Omental fat pad (tissue), 4 donors: ENCODE results near the gene IL11RA. TPM values are rescaled to one million over a fixed set of nuclear protein-coding genes. Genes with fewer than 3 reads are reported as not detected.

ENCODE experiments used
- ATAC-seq: fragments of 150-250 bp; one replicate; pipeline ENCODE4 v1.9.1; 2016; ENCODE audit warnings: mild to moderate bottlenecking, moderate library complexity; ENCODE audit not compliant: low FRiP score
- DNase-seq: peaks from one replicate; pipeline ENCODE4 v3.0.0-alpha.2; 2019; ENCODE audit warnings: low spot score
- total RNA-seq, 4 donors: library from RNA; depleted of rRNA; stranded (reverse); fragments of >200 nt; gene quantifications; one replicate each; pipeline ENCODE4 v1.1.0, GENCODE V29; 2016
- TF ChIP-seq, protein P1 (sequence below), 3 donors: fragments of 450-650 bp; IDR thresholded peaks; one replicate each; pipeline ENCODE4 v1.5.1; 2016 to 2017; ENCODE audit warnings: antibody characterized with exemption in 3 of 3, mild to moderate bottlenecking in 3 of 3, moderate library complexity in 2 of 3

IL11RA gene
- total RNA-seq, 4 donors from 2014 or later = 13.3 to 49.3 (median 23.1) TPM

DNA sequence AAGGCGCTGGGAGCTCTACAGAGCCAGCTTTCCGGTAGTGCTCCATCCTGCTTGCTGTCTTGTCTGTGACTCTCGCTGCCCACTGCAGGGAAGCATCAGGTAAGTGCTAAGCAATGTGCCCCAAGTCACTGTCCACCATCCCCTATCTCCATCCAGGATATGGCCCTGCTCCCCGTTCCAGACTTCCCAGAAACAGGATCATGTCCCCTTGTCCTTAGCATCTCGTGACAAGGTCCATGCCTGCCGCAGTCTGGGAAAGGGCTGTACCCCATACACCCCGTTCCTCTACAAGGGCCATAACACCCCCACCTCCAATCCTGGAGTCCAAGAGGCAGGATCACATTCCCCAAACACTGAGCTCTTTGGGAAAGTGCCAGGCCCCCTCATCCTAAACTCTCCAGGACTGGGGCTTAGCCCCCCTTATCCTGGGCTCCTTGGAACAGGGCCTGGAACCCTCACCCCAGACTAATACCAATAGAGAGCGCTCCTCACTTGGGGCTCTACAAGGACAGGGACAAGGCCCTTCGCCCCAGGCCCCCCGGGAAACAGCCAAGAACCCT is 40.7 kb upstream of the IL11RA start:
- TF ChIP-seq, protein P1, sequence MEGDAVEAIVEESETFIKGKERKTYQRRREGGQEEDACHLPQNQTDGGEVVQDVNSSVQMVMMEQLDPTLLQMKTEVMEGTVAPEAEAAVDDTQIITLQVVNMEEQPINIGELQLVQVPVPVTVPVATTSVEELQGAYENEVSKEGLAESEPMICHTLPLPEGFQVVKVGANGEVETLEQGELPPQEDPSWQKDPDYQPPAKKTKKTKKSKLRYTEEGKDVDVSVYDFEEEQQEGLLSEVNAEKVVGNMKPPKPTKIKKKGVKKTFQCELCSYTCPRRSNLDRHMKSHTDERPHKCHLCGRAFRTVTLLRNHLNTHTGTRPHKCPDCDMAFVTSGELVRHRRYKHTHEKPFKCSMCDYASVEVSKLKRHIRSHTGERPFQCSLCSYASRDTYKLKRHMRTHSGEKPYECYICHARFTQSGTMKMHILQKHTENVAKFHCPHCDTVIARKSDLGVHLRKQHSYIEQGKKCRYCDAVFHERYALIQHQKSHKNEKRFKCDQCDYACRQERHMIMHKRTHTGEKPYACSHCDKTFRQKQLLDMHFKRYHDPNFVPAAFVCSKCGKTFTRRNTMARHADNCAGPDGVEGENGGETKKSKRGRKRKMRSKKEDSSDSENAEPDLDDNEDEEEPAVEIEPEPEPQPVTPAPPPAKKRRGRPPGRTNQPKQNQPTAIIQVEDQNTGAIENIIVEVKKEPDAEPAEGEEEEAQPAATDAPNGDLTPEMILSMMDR (IDR thresholded peaks at IDR 0.05) = no peak
- ATAC-seq (peak; percentile 20), DNase-seq (no peak)

DNA sequence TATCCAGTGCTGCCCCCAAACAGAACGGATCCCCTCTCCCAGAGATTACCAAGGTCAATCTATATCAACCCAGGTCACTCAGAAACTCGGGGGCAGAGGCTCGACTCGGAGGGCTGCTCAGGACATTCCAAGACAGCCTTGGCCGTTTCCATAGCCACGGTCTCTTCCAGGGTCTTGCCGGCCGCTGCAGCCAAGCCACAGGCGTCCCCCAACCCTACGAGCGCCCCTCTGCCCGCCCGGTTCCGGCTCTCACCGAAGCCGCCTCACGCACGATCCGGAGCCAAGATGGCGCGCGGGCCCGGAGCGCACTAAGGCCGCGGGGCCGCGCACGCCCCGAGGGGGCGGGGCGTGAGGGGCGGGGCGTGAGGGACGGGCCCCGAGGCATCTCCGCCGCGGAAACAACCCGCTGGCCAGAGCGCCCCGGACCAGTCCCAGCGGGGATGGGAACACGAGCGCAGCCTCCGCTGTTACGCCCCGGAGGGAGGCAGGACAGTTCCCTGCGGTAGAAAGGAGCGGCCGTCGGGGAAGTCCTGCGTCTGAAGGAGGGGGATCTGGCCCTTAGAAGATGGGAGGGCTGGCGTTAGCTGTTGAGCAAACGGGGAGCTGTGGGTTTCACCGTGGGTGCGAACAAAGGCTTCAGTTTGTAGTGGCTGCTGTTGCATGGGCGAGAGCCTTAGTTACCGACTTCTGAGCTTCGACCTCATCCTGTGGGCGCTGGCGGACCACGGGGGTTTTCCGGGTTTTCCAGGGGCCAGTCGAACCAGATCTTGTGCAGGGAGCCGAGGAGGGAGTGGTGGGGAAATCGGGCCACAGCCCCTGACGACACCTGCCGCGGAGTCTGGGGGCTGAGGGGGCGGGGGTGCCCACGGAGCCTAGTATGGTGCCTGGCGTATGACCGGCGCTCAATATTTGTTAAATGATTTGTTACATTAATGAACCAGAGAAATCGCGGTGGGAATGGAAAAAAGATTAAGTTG is 39.9 kb upstream of the IL11RA start, which contains the start of gene RPP25L:
TSS of gene RPP25L (minus strand) at position 287 of the 977 bp plus-strand sequence. CDS start 801 bp downstream, outside the sequence.
- ATAC-seq = peak; percentile 96
- TF ChIP-seq, protein P1 (IDR thresholded peaks at IDR 0.05) = no peak
- peak; percentile 50 for DNase-seq

DNA sequence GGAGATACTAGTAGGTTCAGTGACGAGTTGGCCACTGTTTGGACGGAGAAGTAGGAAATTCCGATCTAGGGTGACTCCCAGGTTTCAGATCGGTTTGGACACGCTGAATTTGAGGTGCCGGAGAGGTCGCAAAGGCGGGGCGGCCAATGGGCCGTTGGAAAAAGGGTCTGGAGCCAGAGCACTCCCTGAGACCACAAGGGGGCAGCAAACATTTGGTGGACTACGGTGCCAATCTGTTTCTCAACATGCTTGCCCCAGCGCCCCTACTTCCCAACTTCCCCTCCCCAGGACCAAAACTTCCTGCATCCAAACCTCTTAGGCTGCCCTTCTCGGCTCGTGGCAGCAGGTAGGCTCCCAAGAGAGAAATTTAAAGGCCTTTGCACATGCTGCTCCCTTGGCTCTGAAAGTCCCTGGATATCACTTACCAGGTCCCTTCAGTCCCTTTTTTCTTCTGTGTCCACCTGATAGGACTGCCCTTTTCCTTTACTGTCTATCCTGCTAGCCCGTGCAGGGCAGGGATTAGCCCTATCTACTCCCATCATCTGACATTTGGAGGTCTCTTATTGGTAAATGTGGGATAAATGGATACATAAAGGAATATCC is 39.1 kb upstream of the IL11RA start:
- TF ChIP-seq, protein P1 (IDR thresholded peaks at IDR 0.05) = peak in 2 of 3 donors; percentile 12 to 28
- peak; percentile 67 for ATAC-seq
- DNase-seq = peak; percentile 71

DNA sequence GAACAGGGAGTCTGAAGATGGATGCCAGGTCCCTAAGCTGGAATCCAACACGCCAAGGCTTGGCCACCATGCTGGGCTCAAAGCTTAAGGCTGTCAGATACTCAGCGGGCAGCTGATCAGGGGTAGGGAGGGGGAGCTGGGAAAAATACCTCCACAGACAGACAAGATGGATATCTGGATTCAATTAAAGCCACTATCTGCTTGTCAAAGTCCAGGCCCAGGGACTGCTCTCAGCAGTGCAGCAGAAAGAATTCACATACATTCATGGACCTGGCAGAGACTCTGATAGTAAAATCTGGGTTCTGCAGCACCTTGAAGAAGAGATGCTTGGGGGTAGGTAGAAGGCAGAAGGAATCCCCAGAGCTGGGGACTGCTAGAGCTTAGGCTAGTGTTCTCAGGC is 36.9 kb upstream of the IL11RA start:
- TF ChIP-seq, protein P1 (IDR thresholded peaks at IDR 0.05) = no peak
- DNase-seq (no peak), ATAC-seq (no peak)

DNA sequence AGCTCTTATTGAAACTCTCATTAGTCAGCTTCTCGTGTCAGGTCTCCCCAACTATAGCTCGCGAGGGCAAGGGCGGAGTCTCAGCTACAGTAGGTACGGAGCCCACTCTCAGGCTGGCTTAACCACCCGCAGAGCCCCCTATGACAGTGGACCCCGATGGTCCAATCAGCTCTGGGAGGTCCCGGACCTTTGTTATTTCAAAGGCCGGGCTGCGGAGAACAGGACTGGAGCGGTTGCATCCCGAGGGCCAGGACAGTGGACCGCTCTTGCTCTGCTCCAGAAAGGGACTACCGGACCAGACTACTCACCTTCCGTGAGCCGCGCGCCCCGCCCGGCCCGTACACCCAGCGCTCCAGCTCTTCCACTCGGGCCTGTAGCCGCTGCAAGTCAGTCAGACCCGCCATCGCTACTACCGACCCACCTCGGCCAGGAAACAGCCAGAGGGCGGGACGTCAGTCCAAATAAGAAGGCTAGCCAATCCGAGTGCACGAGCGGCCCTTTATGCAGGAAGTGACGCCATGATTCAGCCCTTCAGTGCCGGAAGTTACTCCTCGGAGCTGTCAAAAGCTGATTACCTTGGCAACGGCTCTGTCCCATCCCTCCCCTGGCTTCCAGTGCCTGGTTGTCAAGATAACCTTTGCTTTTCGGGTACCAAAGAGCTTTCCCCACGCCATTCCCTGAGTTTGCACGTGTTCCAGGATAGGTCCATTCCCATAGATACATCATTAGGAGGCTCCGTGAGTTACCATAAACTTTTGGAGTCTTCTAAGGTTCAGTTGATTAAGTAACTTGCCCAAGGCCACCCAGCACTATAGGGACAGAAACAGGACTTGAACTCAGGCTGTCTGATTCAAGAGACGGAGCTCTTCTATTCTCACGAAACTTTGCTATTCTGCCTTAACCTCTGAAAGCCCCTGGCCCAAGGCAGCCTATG is 31.7 kb upstream of the IL11RA start, which contains the start of gene DCTN3:
TSS of gene DCTN3 (minus strand) at position 435 of the 934 bp plus-strand sequence. CDS start at position 404, 31 bp downstream.
- DNase-seq = peak; percentile 88
- ATAC-seq = peak; percentile 93
- TF ChIP-seq, protein P1 (IDR thresholded peaks at IDR 0.05) = no peak
